Kidney epithelial cell (primary cell): Measurements from ENCODE around the gene KIF5B. TPM values are rescaled to one million over a fixed set of nuclear protein-coding genes. Genes with fewer than 3 reads are reported as not detected.
"Not testable (repeated sequence)": the region's sequence is repeated elsewhere in the genome, so short reads cannot be mapped to it uniquely, and the experiment has no call there.

Source experiments
- DNase-seq: peaks from one replicate; pipeline ENCODE4 v3.0.0-alpha.2; 2010; ENCODE audit warnings: low read depth
- H3K27me3 ChIP-seq: 2 replicates; pipeline ENCODE4 v1.6.0; 2011; ENCODE audit warnings: low read length; ENCODE audit not compliant: control insufficient read depth, insufficient read depth
- H3K36me3 ChIP-seq: 2 replicates; pipeline ENCODE4 v1.5.1; 2011; ENCODE audit warnings: low read length; ENCODE audit not compliant: control insufficient read depth, insufficient read depth
- H3K4me3 ChIP-seq: 2 replicates; pipeline ENCODE4 v1.5.1; 2011; ENCODE audit warnings: low read depth, mild to moderate bottlenecking, control low read depth, low read length
- total RNA-seq: library from RNA; depleted of rRNA; stranded (reverse); fragments of >200 nt; gene quantifications from 2 replicates; pipeline ENCODE4 v1.2.3, GENCODE V29; 2015
- TF ChIP-seq, protein P1 (sequence below): IDR thresholded peaks from 2 replicates; pipeline ENCODE4 v1.5.1; 2011; ENCODE audit warnings: mild to moderate bottlenecking, moderate library complexity, low read length, control low read depth, inconsistent platforms; ENCODE audit not compliant: insufficient read depth, poor library complexity, severe bottlenecking

KIF5B gene
- total RNA-seq, 1 donor from 2014 or later, result 147 TPM

DNA sequence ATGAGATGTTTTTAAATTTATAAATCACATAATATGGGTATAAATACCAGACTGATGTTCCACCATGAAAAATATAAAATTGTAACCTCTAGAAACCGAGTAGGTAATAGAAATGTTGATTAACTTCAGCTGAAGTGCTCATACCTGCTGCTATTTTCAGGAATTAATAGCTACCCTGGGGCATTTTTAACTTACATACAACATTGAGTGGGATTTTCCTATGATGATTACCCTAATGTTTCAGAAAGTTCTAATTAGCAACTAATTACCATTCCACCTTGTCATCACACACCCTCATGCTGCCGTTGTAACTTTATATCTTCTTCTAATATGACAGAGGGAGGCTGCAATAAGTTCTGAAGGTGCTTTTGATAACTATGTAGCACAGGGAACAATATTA lies 74.1 kb downstream of the KIF5B start:
- TF ChIP-seq, protein P1, sequence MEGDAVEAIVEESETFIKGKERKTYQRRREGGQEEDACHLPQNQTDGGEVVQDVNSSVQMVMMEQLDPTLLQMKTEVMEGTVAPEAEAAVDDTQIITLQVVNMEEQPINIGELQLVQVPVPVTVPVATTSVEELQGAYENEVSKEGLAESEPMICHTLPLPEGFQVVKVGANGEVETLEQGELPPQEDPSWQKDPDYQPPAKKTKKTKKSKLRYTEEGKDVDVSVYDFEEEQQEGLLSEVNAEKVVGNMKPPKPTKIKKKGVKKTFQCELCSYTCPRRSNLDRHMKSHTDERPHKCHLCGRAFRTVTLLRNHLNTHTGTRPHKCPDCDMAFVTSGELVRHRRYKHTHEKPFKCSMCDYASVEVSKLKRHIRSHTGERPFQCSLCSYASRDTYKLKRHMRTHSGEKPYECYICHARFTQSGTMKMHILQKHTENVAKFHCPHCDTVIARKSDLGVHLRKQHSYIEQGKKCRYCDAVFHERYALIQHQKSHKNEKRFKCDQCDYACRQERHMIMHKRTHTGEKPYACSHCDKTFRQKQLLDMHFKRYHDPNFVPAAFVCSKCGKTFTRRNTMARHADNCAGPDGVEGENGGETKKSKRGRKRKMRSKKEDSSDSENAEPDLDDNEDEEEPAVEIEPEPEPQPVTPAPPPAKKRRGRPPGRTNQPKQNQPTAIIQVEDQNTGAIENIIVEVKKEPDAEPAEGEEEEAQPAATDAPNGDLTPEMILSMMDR, result no peak
- no peaks in the 10 kb centered on the region for H3K36me3 ChIP-seq
- no peak overlapping the region for H3K4me3 ChIP-seq
- no peak for DNase-seq
- no peaks in the 10 kb centered on the region for H3K27me3 ChIP-seq

DNA sequence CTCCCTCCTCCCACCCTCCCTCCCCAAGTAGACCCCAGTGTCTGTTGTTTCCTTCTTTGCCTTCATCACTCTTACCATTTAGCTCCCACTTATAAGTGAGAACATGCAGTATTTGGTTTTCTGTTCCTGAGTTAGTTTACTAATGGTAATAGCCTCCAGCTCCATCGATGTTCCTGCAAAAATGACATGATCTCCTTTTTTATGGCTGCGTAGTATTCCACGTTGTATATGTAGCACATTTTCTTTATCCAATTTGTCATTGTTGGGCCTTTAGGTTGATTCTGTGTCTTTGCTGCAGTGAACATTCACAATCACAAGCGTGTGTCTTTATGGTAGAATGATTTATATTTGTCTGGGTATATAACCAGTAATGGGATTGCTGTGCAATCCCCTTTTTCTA lies 75.8 kb downstream of the KIF5B start:
- no peak overlapping the region for H3K4me3 ChIP-seq
- H3K27me3 ChIP-seq, result no peaks in the 10 kb centered on the region
- no peaks in the 10 kb centered on the region for H3K36me3 ChIP-seq
- TF ChIP-seq, protein P1, result no peak
- no peak for DNase-seq

DNA sequence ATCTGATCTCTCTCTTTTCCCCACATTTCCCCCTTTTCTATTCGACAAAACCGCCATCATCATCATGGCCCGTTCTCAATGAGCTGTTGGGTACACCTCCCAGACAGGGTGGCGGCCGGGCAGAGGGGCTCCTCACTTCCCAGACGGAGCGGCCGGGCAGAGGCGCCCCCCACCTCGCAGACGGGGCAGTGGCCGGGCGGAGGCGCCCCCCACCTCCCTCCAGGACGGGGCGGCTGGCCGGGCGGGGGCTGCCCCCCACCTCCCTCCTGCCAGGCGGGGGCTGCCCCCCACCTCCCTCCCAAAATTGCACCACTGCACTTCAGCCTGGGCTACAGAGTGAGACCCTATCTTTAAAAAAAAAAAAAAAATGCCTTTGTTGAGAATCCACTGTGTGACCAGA lies 77.2 kb downstream of the KIF5B start:
- H3K27me3 ChIP-seq, DNase-seq, H3K4me3 ChIP-seq, H3K36me3 ChIP-seq: not testable (repeated sequence)

DNA sequence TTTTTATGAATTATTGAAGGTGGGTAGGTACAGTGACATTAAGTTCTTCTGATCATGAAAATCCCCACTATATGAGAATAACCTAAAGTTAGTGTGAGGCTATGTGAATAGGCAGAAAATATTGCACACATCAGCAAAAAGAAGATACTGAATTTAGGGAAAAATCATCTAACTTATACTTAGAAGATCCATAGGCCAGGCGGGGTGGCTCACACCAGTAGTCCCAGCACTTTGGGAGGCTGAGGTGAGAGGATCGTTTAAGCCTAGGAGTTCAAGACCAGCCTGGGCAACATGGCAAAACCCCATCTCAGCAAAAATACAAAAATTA lies 78.1 kb downstream of the KIF5B start:
- Histone ChIP-seq H3K27me3 (no peaks in the 10 kb centered on the region), H3K36me3 (no peaks in the 10 kb centered on the region), H3K4me3 (no peak overlapping the region)
- TF ChIP-seq, protein P1, result no peak
- no peak for DNase-seq

DNA sequence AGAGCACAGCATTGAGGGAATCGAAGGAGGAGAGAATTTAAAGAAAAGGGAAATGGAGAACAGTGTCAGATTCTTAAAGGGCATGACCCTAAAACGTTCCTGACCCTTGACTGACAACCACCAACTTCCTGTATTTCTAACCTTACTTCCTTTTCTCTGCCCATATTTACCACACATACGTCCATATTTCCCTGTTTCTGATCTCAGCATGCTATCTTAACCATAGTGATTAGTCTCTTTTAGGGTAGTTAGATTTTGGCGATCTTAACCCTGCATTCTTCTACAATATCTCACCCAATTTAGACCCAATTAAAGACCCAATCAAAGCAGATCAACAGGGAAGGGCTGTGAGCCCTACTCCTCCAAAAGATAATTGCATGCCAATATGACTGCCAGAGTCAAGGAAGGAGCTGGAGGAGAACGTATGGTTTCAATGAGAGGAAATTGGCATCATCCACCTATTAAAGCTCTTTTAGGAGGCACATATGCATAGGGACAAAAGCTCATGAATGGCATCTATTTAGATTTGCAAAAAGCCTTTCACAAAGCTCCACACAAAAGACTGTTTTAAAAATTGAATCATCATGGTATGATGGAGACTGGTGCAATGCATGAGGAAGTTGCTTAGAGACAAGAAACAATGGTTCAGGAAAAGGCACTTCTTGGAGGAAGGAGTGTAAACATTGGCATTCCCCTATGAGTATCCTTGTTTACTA lies 78.6 kb downstream of the KIF5B start:
- TF ChIP-seq, protein P1, result no peak
- peak; percentile 21 for DNase-seq
- no peak overlapping the region for H3K4me3 ChIP-seq
- H3K36me3 ChIP-seq, result no peaks in the 10 kb centered on the region
- no peaks in the 10 kb centered on the region for H3K27me3 ChIP-seq

DNA sequence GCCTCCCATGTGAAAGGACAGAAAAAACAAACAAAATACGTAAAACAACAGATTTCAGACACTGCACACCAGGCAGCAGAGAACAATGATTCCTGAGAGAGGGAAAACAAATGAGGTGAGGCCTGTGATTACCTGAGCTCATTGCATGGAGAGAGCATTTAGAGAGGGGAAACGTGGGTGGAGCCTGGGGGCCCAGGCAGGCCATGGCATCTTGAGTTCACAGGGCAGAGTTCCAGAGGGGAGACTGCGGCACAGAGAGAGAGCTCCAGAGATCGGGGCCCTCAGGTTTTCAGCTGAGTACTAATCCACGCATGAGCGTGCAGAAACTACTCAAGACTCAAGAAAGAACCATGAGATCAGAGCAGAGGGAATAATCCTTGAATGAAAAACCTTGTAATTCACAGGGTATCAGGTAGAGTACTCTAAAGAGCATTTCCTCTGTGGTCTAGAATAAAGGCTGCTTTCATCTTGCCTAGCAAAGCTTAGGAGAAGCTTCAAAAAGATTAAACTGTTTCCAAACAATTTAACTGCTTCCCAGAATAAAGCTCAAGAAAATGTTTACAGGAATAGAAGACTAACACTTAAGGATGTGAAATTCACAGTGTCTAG lies 81.0 kb downstream of the KIF5B start:
- DNase-seq, result no peak
- H3K36me3 ChIP-seq, result no peaks in the 10 kb centered on the region
- TF ChIP-seq, protein P1, result no peak
- H3K4me3 ChIP-seq, result no peak overlapping the region
- H3K27me3 ChIP-seq, result no peaks in the 10 kb centered on the region
